GM19463 (cell line): ENCODE results near the gene SDSL.
A peak's percentile ranks its signal among the peaks of the same experiment; 100 is the strongest.

ENCODE experiments used
- ATAC-seq: cut with Tn5 transposase; IDR thresholded peaks from one replicate; pipeline ENCODE4 v1.9.1; 2021; ENCODE audit warnings: mild to moderate bottlenecking, moderate library complexity; ENCODE audit not compliant: unreplicated experiment

SDSL gene, protein sequence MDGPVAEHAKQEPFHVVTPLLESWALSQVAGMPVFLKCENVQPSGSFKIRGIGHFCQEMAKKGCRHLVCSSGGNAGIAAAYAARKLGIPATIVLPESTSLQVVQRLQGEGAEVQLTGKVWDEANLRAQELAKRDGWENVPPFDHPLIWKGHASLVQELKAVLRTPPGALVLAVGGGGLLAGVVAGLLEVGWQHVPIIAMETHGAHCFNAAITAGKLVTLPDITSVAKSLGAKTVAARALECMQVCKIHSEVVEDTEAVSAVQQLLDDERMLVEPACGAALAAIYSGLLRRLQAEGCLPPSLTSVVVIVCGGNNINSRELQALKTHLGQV

DNA sequence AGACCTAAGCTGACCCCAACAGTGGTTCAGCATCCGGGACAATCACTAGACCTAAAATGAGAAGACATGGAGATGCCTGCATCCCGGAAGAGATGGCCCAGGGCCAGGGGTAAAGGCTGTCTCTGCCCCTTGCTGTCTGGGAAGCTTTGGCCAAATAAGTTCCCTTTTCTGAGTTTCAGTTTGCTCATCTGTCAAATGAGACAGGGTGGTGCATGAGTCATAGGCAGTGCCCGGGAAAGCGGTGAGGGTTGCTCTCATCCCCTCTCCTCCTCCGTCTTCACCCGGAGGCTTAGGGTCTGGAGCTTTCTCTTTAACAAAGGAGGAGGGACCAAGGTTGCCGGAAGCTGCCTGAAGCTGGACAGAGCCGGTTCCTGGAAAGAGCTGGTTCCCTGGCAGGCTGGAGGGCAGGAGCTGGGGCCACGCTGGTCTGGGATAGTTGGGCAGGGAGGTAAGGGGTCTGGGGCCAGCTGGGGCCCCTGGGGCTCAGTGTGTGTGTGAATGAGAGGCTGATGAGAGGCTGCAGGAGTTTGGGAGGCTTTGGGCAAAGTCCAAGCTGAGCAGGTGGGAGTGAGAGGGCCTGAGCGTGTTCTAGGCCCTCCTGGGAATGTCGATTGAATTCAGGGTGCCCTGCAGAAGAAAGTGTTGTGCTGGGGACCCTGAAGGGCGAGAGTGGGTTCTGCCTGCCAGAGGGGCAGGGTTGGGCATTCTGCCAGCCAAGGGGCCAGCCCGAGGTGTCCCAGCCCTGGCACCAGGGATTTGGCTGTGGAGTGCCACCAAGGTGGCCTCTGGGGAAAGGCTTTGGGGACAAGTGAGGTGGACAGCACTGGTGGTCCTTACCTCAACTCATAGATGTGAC lies at the start of gene SDSL:
Gene SDSL, plus strand, starts transcription at position 351 of the 856 bp plus-strand sequence. CDS start 5,603 bp downstream, outside the sequence.
- ATAC-seq, result peak; percentile 84

DNA sequence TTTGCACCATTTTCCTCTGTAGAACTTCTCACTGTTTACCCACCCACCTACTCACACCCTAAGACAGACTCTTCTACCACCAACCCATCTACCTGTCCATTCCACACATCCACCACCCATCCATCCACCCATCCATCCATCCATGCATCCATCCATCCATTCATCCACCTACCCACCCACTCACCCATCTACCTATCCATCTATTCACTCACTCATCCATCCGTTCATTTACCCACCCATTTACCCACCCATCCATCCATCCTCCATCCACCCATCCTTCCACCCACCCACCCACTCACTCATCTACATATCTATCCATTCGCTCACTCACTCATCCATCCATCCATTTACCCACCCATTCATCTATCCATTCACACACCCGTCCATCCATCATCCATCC lies 48.7 kb upstream of the SDSL start:
- no peak for ATAC-seq

DNA sequence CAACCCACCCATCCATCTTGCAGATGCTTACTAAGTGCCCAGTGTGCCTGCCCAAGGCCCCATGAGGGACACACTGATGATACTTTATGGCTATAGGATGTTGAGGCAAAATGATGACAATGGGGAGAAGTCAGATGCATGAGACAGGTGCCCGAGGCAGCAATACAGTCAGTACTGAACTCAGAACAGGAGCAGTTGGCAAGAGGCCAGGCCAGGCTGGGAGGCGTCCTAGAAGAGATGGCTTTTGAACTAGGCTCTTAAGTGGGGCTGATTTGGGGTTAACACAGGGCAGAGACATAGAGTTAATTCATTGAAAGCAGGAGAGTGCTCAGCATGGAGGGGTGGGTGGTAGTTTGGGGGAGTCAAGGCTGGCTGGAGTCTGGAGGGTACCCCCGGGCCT lies 48.2 kb upstream of the SDSL start:
- ATAC-seq, result no peak

DNA sequence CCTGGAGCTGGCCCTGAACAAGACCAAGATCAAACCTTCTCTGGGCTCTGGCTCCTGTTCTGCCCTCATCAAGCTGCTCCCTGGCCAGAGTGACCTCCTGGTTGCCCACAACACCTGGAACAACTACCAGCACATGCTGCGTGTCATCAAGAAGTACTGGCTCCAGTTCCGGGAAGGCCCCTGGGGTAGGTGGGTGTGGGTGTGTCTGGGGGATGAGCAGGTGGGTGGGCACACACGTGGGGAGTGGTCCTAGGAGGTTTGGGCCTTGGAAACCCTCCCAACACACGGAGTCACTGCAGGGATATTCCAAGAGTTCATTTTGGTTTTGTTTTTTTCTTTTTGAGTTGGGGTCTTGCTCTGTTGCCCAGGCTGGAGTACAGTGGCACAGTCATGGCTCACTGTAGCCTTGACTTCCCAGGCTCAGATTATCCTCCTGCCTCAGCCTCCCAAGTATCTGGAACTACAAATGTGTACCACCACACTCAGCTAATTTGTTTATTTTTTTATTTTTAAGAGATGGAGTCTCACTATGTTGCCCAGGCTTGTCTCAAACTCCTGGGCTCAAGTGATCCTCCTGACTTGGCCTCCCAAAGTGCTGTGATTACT lies 47.3 kb upstream of the SDSL start:
- no peak for ATAC-seq

DNA sequence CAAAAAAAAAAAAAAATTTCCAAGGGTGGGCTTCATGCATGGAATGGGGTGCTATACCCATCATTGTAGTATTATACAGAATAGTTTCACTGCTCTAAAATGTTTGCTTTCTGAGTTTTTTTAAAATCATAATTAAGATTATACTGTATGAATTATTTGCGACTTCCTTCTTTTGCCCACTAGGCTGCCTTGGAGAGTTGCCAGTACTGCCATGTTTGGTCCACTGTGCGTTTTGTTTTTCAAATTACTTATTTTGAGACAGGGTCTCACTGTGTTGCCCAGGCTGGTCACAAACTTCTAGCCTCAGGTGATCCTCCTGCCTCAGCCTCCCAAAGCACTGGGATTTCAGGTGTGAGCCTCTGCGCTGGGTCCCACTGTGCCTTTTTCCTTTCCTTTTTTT lies 43.9 kb upstream of the SDSL start:
- ATAC-seq, result no peak

DNA sequence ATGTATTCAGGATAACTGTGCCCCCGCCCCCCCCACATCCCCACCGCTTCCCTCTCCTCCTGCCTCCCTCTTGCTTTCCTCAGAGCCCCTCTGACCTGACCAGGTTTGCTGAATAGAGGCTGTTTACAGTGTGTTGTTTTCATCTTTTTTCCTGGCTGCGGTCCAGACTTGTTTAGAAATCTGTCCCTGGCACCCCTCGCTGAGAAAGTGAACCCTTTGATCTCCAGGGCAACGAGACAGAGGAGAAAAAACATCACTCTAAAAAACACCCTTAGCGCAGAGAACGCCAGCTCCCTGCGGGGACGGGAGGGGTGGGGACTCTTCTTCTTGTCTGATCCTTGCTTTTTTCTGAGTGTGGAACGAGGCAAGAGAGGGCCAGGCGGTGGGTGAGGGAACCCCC lies 41.0 kb upstream of the SDSL start:
- ATAC-seq, result no peak

DNA sequence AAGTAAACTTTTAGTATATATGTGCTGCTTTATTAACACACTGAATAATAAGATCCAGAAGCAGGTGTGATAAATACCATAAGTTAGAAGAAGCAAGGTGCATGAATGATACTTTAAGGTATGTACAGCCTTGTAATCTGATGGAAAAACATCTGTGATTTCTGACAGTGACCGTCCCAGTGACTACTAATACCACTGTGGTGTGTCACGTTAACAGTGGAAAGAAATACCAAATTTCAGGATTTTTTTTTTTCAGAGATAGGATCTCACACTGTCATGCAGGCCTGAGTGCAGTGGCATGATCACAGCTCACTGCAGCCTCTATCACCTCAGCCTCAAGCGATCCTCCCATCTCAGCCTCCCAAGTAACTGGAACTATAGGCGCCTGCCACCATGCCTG lies 40.0 kb upstream of the SDSL start:
- ATAC-seq, result no peak

DNA sequence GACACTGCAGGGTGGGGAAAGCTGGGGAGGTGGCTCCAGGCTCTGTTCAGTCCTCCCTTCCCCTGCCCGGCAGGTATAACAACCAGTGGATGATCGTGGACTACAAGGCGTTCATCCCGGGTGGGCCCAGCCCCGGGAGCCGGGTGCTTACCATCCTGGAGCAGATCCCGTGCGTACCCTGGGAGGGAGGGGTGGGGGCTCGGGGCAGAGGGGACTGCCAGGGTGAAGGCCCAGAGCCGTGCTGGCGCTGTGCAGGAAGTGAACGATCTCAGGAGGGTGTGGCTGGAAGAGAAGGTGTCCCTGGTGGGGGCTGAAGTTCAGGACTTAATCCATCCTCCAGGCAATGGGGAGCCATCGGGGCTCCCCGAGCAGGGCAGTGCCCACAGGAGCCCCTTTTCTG lies 37.4 kb upstream of the SDSL start:
- no peak for ATAC-seq

DNA sequence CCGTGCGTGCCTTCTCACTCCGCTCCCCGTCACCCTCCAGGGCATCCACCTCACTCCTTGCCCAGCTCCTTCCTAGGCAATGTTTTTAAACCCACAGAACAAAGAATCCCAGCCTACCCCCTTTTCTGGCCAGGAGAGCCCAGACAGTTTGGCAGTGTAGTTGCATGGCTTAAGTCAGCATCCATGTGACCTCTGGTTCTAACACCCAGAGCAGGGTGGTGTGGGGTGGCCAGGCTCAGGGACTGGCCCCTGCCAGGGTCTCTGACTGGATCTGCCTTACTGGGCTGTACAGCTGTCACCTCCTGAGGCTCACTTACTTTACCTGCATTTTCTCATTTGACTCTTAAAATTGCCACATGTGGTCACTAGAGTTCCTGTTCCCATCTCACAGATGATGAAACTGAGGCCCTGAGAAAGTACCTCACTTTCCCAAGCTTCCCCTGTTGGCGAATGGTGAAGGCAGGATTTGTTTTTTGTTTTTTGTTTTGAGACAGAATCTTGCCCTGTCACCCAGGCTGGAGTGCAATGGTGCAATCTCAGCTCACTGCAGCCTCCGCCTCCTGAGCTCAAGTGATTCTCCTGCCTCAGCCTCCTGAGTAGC lies 36.8 kb upstream of the SDSL start:
- ATAC-seq, result no peak

DNA sequence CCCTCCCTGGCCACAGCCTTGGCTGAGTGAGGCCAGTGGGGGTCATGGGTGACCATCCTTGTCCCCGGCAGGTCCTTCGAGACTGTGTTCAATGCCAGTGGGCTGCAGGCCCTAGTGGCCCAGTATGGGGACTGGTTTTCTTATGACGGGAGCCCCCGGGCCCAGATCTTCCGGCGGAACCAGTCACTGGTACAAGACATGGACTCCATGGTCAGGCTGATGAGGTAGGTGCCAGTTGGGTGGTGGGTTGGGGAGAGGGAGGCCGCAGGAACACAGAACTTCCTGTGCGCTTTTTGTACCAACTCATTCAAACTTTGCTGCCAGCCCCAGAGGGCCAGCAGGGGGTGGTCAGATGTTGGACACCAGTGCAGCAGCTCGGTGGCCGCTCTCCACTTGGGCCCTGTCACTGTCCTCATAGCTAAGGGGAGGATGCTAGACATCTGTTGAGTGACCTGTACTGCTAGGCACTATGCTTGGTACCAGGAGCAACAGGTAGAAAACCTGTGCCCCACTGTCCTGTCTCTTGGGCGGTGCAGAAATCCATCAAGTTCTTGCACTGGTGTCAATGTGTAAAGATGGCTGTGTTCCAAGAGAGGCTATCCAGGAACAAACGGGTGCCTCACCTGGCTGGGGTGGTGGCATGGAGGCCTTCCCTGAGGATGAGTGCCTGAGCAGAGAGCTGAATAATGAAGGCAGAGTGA lies 35.2 kb upstream of the SDSL start:
- ATAC-seq, result no peak

DNA sequence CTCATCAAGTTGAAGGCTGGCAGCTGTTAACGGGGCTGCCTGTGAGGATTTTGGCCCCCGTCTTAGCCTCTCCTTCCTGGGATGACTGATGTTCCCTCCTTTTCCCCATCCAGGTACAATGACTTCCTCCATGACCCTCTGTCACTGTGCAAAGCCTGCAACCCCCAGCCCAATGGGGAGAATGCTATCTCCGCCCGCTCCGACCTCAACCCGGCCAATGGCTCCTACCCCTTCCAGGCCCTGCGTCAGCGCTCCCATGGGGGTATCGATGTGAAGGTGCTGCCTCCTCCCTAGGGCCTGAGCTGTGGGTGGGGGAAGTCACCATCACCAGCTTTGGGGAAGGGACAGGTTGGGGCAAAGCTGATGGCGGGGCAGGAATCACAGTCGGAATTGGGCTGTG lies 34.5 kb upstream of the SDSL start:
- ATAC-seq, result no peak

DNA sequence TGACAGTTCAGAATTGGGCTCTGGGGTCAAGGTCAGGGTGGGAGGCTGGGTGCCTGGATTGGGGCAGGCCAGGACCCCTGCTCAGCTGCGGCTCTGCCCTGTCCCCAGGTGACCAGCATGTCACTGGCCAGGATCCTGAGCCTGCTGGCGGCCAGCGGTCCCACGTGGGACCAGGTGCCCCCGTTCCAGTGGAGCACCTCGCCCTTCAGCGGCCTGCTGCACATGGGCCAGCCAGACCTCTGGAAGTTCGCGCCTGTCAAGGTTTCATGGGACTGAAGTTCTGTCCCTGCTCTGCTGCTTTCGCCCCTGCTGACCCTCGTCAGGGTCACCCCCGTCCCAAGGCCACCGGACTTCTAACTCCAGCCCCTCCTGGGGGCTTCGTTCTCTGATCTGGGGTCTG lies 33.8 kb upstream of the SDSL start:
- no peak for ATAC-seq

DNA sequence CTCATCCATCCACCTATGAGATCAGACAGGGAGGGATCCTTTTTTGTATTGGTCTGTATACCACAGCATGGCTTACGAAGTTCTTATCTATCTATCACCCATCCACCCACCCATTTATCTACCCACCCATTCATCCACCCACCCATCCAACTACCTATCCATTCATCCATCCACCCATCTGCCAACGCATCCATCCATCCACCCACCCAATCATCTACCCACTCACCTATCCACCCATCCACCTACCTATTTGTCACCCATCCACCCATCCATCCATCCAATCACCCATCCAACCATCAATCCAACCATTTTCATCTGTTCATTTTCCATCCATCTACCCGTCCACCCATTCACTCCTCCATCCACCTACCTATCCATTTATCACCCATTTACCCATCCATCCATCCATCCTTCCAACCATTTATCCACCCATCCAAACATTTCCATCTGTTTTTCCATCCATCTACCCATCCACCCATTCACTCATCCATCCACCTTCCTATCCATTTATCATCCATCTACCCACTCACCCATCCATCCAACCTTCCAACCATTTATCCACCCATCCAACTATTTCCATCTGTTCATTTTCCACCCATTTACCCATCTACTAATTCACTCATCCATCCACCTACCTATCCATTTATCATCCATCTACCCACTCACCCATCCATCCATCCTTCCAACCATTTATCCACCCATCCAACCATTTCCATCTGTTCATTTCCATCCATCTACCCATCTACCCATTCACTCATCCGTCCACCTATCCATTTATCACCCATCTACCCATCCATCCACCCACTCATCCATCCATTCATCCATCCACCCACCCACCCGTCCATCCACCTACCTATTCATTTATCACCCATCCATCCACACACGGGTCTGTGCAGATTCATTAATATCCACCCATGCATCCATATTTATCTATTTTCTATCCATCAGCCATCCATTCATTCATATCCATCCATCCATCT lies 31.8 kb upstream of the SDSL start:
- no peak for ATAC-seq

DNA sequence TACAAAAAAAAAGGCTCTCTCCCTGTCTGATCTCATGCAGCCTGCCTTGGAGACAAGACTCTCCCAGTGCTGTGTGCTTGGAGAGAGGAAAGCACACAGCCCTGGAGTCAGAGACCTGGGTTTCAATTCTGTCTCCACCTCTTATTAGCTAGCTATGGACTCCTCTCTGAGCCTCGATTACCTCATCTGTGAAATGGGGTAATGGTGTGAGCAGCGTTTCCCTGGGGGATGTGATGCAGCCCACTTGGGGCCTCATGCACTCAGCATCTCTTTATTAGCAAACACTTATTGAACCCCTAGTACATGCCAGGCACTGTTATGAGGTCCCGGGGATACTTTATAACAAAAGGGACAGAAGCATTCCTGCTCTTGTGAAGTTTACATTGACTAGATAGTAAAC lies 31.0 kb upstream of the SDSL start:
- ATAC-seq, result no peak

DNA sequence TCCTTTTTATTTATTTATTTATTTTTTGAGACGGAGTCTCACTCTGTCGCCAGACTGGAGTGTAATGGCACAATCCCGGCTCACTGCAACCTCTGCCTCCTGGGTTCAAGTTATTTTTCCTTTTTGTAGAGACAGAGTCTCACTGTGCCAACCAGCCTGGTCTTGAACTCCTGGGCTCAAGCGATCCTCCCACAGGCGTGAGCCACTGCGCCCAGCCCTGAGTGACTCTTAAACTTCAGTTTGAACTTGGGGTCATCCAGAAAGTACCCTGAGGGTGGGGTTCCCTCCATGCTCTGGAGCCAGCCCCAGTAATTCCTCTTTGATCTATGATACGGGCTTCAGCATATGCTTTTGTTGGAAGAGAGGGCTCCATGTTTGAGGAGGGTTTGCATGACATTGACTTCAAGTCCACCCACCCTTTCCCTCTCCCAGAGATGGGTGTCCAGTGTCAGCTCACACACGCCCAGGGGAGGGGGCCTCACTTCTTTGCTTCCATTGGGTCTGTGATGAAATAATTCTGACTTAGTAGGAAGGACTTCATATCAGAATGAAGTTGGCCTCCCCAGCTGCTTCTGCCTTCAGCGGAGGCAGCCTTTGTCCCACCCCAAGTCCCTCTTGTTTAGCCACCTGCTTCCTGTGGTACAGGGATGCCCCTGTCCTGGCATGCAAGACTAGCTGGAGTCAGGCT lies 30.4 kb upstream of the SDSL start:
- no peak for ATAC-seq

DNA sequence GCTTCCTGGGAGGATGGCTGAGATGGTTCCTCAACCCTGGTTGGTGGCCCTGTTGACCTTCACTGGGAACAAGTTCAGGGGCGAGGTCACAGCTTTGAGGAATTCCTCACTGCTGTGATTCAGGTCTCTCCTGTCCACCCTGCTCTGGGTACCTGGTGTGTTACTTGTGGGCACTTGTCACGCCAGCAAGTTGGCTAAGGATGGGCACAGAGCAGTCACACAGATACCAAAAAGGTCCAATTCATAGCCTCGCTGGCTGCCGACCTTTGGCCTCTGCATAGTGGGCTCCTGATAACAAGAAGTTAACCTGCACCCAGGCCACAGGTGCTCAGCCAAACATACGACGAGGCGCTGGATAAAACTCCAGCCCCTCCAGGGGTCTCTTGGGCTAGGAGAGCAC lies 29.7 kb upstream of the SDSL start:
- no peak for ATAC-seq

DNA sequence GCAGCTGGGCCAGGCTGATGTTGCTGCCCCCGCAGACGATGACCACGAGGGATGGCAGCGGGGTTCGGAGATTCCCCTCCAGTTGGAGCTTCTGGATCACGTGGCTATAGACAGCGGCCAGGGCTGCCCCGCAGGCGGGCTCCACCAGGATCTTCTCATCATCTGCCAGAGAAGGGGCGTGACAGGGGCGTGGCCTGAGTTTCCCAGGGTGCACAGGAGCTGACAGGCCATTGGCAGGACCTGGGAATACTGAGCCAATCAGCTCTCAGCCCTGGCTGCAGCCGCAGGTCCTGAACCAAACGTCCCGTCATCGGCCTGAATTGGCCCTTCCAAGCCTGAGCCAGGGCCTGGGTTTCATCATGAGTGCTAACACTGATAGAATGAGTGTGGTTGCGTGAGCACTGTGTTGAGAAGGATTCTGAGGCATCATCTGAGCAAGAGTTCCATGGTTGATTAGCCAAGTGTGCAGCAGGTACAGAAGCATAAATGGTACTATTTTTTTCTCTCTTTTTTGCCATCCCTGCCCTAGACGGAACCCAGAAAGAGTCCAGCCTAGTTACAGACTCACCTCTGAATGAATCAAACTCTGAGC lies 29.1 kb upstream of the SDSL start:
- ATAC-seq, result no peak

DNA sequence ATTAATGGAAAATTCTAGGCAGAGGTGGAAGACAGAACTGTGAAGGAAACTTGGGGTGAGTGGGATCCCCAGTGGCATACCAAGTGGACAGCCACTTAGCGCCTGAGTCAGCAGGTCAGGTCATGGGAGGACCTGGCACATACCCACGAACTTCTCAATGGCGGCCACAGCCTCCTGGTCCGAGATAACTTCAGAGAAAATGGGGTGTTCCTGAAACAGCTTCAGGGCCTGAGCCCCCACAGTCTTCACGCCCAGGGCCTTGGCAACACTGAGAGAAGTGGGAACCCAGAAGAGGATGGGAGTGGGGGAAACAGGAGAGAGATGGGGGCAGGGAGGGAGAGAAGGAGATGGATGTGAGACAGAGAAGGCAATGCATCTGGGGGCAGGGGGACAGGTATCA lies 28.4 kb upstream of the SDSL start:
- ATAC-seq, result no peak

DNA sequence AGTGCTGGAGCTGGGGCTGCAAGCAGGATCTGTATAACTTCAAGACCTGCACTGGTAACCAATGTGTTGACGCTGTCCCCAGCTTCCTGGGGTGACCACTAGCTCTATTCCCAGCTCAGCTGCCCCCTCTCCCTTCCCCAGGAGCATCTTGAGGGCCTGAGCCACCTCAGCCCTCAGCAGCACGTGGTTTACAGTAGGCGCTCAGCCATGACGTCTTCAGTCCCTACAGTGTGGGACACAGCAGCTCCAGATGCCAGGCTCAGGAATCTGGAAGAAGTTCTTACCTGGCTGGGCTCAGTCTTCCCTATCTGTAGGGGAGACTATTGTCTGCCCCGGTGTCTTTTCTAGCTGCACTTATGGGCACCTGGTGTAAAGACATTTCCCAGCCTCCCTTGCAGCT lies 27.1 kb upstream of the SDSL start:
- no peak for ATAC-seq
